ENCODE results near the gene ZMYND19.

DNA sequence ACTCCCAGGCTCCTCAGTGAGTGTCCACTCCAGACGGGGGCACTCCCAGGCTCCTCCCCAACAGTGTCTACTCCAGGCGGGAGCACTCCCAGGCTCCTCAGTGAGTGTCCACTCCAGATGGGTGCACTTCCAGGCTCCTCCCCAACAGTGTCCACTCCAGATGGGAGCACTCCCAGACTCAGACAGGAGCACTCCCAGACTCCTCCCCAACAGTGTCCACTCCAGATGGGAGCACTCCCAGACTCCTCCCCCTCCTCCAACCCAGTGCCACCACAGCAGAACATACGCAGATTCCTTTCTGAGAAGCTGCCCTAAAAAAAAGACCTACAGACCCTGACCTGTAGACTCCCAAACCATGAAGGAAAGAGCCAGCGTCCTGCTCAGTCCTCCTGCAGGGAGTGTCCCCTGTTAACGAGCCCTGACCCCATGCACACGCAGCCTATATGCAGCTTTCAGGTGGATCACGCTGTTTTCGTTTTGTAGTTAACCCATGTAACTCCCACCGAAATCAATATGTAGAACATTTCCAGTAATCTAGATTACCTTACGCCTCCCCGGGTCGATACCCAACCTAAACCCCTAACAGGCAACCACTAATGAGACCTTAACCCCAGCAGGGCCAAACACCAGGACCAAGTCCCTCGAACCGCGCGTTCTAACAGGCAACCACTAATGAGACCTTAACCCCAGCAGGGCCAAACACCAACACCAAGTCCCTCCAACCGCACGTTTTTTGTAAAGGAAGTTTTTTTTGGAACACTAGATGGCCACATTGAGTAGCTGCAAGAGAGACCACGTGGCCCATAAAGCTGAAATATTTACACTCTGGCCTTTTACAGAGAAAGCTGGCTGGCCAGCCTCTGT lies 55.8 kb downstream of the ZMYND19 start:
- TF ChIP-seq, protein P1, sequence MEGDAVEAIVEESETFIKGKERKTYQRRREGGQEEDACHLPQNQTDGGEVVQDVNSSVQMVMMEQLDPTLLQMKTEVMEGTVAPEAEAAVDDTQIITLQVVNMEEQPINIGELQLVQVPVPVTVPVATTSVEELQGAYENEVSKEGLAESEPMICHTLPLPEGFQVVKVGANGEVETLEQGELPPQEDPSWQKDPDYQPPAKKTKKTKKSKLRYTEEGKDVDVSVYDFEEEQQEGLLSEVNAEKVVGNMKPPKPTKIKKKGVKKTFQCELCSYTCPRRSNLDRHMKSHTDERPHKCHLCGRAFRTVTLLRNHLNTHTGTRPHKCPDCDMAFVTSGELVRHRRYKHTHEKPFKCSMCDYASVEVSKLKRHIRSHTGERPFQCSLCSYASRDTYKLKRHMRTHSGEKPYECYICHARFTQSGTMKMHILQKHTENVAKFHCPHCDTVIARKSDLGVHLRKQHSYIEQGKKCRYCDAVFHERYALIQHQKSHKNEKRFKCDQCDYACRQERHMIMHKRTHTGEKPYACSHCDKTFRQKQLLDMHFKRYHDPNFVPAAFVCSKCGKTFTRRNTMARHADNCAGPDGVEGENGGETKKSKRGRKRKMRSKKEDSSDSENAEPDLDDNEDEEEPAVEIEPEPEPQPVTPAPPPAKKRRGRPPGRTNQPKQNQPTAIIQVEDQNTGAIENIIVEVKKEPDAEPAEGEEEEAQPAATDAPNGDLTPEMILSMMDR (conservative IDR thresholded peaks at IDR 0.05; ENCODE audit: low read length), result peak; percentile 76
- TF ChIP-seq EZH2phosphoT487 (IDR thresholded peaks at IDR 0.05; ENCODE audit: borderline replicate concordance), result no peak

All from Loucy (cell line).